ENCODE results near the gene PGAP6.

DNA sequence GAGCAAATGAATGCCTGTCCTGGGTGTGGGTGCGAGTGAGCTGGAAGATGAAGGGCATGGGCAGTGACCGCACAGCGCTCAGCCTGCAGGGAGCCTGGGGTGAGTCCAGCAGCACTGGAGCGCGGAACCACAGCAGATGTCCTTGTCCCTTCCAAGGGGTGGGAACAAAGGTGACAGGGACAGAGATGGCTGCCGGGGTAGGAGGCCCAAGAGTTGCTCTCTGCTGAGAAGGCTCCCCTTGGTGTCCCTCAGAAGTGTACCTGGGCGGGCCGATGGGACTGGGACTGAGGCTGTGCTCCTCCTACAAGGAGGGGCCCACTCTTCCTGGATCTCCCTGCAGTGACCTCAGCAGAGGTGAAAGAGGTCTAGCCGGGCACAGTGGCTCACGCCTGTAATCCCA, 7.6 kb upstream of the PGAP6 start:
- no peak for TF ChIP-seq POLR2A (IDR thresholded peaks at IDR 0.05)
- TF ChIP-seq, protein P1, sequence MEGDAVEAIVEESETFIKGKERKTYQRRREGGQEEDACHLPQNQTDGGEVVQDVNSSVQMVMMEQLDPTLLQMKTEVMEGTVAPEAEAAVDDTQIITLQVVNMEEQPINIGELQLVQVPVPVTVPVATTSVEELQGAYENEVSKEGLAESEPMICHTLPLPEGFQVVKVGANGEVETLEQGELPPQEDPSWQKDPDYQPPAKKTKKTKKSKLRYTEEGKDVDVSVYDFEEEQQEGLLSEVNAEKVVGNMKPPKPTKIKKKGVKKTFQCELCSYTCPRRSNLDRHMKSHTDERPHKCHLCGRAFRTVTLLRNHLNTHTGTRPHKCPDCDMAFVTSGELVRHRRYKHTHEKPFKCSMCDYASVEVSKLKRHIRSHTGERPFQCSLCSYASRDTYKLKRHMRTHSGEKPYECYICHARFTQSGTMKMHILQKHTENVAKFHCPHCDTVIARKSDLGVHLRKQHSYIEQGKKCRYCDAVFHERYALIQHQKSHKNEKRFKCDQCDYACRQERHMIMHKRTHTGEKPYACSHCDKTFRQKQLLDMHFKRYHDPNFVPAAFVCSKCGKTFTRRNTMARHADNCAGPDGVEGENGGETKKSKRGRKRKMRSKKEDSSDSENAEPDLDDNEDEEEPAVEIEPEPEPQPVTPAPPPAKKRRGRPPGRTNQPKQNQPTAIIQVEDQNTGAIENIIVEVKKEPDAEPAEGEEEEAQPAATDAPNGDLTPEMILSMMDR (IDR thresholded peaks at IDR 0.05): no peak
